ENCODE results near the gene CHST6.
"Not testable (repeated sequence)": the region's sequence is repeated elsewhere in the genome, so short reads cannot be mapped to it uniquely, and the experiment has no call there.

Gene CHST6

GRCh38 chr16:75495076-75495674 is at the start of gene CHST6:
Gene CHST6 (minus strand): TSS chr16:75495441. CDS start chr16:75479828, 15,613 bp downstream.
- no peak within 1 kb of the TSS for H3K27ac ChIP-seq
- TF ChIP-seq CTCF (conservative IDR thresholded peaks at IDR 0.05; ENCODE audit: low read depth, low read length): no peak
- H3K4me1 ChIP-seq (ENCODE audit: low read depth, poor library complexity, severe bottlenecking): no peaks in the 10 kb centered on the region
- no peak within 1 kb of the TSS for H3K4me3 ChIP-seq (IDR thresholded peaks at IDR 0.05; ENCODE audit: insufficient read depth, low read depth, low read length)
- no peaks in the 10 kb centered on the region for H4K20me1 ChIP-seq (ENCODE audit: insufficient read depth)
- H3K4me2 ChIP-seq: no peak within 1 kb of the TSS
- H3K79me2 ChIP-seq (ENCODE audit: insufficient read depth, low read depth): no peaks in the 10 kb centered on the region
- no peaks in the 10 kb centered on the region for H3K27me3 ChIP-seq (ENCODE audit: insufficient read depth, low read depth)
- H3K36me3 ChIP-seq (ENCODE audit: insufficient read depth): no peaks in the 10 kb centered on the region
- no peak within 1 kb of the TSS for H3K9ac ChIP-seq
- no peak within 1 kb of the TSS for H2AFZ ChIP-seq (ENCODE audit: low read depth)

GRCh38 chr16:75542462-75542861 is 47.2 kb upstream of the CHST6 start:
- H4K20me1 ChIP-seq (ENCODE audit: insufficient read depth); H3K79me2 ChIP-seq (ENCODE audit: insufficient read depth, low read depth): not testable (repeated sequence)

GRCh38 chr16:75541236-75541635 is 46.0 kb upstream of the CHST6 start:
- Histone ChIP-seq H4K20me1 (ENCODE audit: insufficient read depth) (no peaks in the 10 kb centered on the region), H2AFZ (ENCODE audit: low read depth) (no peak overlapping the region), H3K4me2 (no peak overlapping the region), H3K4me1 (ENCODE audit: low read depth, poor library complexity, severe bottlenecking) (no peaks in the 10 kb centered on the region), H3K27me3 (ENCODE audit: insufficient read depth, low read depth) (no peaks in the 10 kb centered on the region), H3K9ac (no peak overlapping the region), H3K4me3 (IDR thresholded peaks at IDR 0.05; ENCODE audit: insufficient read depth, low read depth, low read length) (no peak overlapping the region), H3K36me3 (ENCODE audit: insufficient read depth) (no peaks in the 10 kb centered on the region), H3K27ac (no peak overlapping the region), H3K79me2 (ENCODE audit: insufficient read depth, low read depth) (no peaks in the 10 kb centered on the region)
- no peak for TF ChIP-seq CTCF (conservative IDR thresholded peaks at IDR 0.05; ENCODE audit: low read depth, low read length)

More at GRCh38 chr16:75542462-75542861, 47.2 kb upstream of the CHST6 start:
- not testable (repeated sequence) for H2AFZ ChIP-seq (ENCODE audit: low read depth); H3K4me3 ChIP-seq (IDR thresholded peaks at IDR 0.05; ENCODE audit: insufficient read depth, low read depth, low read length); H3K36me3 ChIP-seq (ENCODE audit: insufficient read depth); H3K27me3 ChIP-seq (ENCODE audit: insufficient read depth, low read depth); H3K4me1 ChIP-seq (ENCODE audit: low read depth, poor library complexity, severe bottlenecking); H3K9ac ChIP-seq; H3K4me2 ChIP-seq; H3K27ac ChIP-seq

GRCh38 chr16:75538882-75539565 is 43.8 kb upstream of the CHST6 start:
- not testable (repeated sequence) for H3K36me3 ChIP-seq (ENCODE audit: insufficient read depth); H3K4me3 ChIP-seq (IDR thresholded peaks at IDR 0.05; ENCODE audit: insufficient read depth, low read depth, low read length); H4K20me1 ChIP-seq (ENCODE audit: insufficient read depth); H3K4me2 ChIP-seq; H3K9ac ChIP-seq; H3K27me3 ChIP-seq (ENCODE audit: insufficient read depth, low read depth); H2AFZ ChIP-seq (ENCODE audit: low read depth); H3K4me1 ChIP-seq (ENCODE audit: low read depth, poor library complexity, severe bottlenecking); H3K27ac ChIP-seq; H3K79me2 ChIP-seq (ENCODE audit: insufficient read depth, low read depth)

- Histone ChIP-seq H4K20me1 (ENCODE audit: insufficient read depth) (no peaks in the 10 kb centered on the region), H3K4me1 (ENCODE audit: low read depth, poor library complexity, severe bottlenecking) (no peaks in the 10 kb centered on the region), H3K4me2 (no peak overlapping the region), H2AFZ (ENCODE audit: low read depth) (no peak overlapping the region), H3K27me3 (ENCODE audit: insufficient read depth, low read depth) (no peaks in the 10 kb centered on the region), H3K9ac (no peak overlapping the region), H3K27ac (no peak overlapping the region), H3K4me3 (IDR thresholded peaks at IDR 0.05; ENCODE audit: insufficient read depth, low read depth, low read length) (no peak overlapping the region), H3K79me2 (ENCODE audit: insufficient read depth, low read depth) (no peaks in the 10 kb centered on the region), H3K36me3 (ENCODE audit: insufficient read depth) (no peaks in the 10 kb centered on the region)
- no peak for TF ChIP-seq CTCF (conservative IDR thresholded peaks at IDR 0.05; ENCODE audit: low read depth, low read length)
These were observed 42.5 kb upstream of the CHST6 start for GRCh38 chr16:75537776-75538175.
